ENCODE data around the gene ADPRHL1.

The ADPRHL1 gene

GRCh38 chr13:113432506-113433270 lies 20.6 kb downstream of the ADPRHL1 start:
- no peak for DNase-seq (ENCODE audit: low read depth)

DNA sequence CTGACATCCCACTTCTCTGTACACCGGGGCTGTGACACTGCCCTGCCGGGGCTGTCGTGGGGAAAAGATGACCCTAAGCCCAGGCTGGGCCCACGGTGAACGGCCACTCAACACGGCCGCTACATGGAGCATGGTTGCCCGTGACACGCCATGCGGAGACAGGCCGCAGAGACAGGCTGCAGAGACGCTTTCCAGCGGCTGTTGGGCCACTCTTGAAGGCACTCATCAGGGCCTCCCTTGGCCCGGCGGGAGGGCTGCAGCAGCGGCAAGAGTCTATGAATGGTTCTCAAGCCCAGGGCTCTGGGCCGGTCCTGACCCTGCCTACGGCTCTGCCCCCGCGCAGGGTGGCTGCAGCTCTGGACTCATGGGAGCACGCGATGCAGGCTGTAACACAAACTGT lies 22.1 kb downstream of the ADPRHL1 start:
- DNase-seq (ENCODE audit: low read depth): no peak

- DNase-seq (ENCODE audit: low read depth): no peak
Measured at GRCh38 chr13:113430378-113431110, 22.7 kb downstream of the ADPRHL1 start.

DNA sequence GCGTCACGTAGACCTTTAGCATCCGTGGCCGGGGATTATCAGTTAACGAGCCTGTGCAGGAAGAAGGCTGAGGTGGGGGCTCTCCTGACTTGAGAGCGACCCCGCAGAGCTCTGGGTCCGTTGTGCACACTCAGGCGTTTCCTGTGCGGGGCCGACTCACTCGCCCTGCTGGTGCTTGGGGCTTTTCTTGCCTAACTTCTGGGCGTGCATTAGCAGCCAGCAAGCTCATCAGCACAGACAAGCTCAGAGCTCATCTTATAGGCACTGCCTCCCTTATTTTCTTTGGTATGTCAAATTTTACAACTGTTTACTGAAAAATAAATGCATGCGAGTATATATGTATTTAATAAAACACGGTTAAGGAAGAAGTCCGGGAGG lies 23.7 kb downstream of the ADPRHL1 start:
- DNase-seq (ENCODE audit: low read depth): no peak

GRCh38 chr13:113428871-113429607 lies 24.2 kb downstream of the ADPRHL1 start:
- no peak for DNase-seq (ENCODE audit: low read depth)

- DNase-seq (ENCODE audit: low read depth): no peak
Measured at GRCh38 chr13:113428469-113428865, 24.8 kb downstream of the ADPRHL1 start.

- peak; percentile 75 for DNase-seq (ENCODE audit: low read depth)
Measured at GRCh38 chr13:113427562-113428468, 25.5 kb downstream of the ADPRHL1 start.

DNA sequence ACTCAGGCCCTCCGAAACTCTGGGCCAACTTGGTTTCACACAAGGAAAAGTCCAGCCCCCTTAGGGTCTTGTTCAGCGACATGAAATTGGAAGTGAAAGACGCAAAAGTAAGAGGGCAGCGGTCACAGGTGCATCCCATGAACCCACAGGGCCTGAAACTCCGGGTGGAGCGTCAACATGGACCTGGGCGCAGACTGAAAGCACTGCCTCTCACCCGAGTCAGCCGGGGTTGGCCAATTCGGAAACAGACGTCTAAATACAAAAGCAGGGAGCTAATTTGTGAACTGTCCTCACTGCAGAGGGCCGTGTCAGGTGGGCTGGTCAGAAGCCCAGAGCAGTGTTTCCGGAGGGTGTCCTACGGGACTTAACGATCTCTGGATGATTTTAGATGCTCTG lies 26.7 kb downstream of the ADPRHL1 start:
- DNase-seq (ENCODE audit: low read depth): no peak

- peak; percentile 63 for DNase-seq (ENCODE audit: low read depth)
Measured at GRCh38 chr13:113425941-113426590, 27.2 kb downstream of the ADPRHL1 start.

GRCh38 chr13:113423520-113424163 lies 29.6 kb downstream of the ADPRHL1 start:
- DNase-seq (ENCODE audit: low read depth): no peak

GRCh38 chr13:113422807-113423519 lies 30.3 kb downstream of the ADPRHL1 start:
- DNase-seq (ENCODE audit: low read depth): no peak

GRCh38 chr13:113421673-113422270 lies 31.5 kb downstream of the ADPRHL1 start:
- DNase-seq (ENCODE audit: low read depth): peak; percentile 87

DNA sequence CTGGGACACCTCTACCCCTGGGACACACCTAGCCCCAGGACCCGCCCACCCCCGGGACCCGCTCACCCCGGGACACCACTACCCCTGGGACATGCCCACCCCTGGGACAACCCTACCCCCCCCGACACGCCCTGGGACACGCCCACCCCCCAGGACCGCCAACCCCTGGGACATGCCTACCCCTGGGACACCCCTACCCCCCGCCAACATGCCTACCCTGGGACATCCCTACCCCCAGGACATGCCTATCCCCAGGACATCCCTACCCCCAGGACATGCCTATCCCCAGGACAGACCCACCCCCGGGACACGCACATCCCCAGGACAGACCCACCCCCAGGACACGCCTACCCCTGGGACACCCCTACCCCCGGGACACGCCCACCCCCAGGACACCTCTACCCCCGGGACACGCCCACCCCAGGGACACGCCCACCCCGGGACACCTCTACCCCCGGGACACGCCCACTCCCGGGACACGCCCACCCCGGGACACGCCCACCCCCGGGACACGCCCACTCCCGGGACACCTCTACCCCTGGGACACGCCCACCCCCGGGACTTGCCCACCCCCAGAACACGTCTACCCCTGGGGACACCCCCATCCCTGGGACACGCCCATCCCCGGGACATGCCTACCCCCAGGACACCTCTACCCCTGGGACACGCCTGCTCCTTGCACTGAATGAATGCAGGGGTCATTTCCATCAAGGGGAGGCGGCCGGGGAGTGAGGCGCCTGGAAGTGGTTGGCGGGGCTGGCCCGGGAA lies 32.3 kb downstream of the ADPRHL1 start:
- no peak for DNase-seq (ENCODE audit: low read depth)

GRCh38 chr13:113420232-113420631 lies 33.1 kb downstream of the ADPRHL1 start:
- DNase-seq (ENCODE audit: low read depth): no peak

- no peak for DNase-seq (ENCODE audit: low read depth)
Measured at GRCh38 chr13:113419531-113420193, 33.6 kb downstream of the ADPRHL1 start.

- no peak for DNase-seq (ENCODE audit: low read depth)
Measured at GRCh38 chr13:113418722-113419049, 34.6 kb downstream of the ADPRHL1 start.

- no peak for DNase-seq (ENCODE audit: low read depth)
Measured at GRCh38 chr13:113417836-113418721, 35.2 kb downstream of the ADPRHL1 start.
